ENCODE data around the gene BRSK1. TPM values are rescaled to one million over a fixed set of nuclear protein-coding genes. Genes with fewer than 3 reads are reported as not detected.
A peak's percentile ranks its signal among the peaks of the same experiment; 100 is the strongest.

Gene BRSK1
- total and polyA plus RNA-seq, 2 of the 13 experiments (the other 11 are each of a cell fraction or from before 2014, with no cell fraction given), result 0.18 to 1.2 TPM

DNA sequence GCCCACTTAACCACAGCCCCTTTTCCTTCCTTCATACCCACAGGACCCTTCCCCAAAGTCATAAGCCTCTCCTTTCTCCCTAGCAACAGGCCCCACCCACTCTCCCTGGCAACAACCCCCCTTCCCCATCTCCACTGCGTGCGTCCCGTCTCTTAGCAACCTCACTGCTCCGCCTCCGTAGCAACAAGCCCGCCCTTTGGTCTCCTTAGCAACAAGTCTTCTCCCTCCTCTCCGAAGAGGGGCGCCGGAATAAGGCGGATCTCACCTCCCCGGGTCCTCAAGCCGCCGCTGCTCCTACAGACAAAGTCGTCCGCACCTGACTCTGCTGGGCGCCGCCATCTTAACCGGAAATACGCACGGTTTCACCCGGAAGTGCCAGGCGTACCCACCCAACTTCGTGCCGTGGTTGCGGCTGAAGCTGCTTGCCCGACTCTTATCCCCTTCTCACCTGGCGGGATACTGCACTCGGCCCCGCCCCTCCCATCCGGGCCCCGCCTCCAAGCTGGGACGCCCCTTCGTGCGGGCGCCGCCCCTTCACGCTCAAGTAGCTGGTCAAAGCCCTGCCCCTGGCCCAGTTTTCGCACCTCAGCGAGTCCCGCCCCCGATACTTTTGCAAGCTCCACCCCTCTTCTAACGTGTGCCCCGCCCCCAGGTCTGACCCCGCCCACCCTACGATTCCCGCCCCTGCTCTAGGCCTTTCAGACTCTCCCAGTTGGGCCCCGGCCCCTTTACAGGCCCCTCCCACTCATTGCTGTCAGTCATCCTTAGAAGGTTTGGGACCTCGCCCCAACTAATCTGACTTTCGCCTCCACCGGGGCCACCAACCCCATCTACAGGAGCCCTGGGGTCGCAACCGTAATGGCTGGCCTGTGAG is 3.8 kb upstream of the BRSK1 start, which contains the start of gene HSPBP1 (continued):
- TF ChIP-seq LCORL (IDR thresholded peaks at IDR 0.05), result no peak
- TF ChIP-seq LCORL (CRISPR knock-in tag; IDR thresholded peaks at IDR 0.05), result peak; percentile 51; the same call in 1 of the 2 replicates
- TF ChIP-seq KDM5A (IDR thresholded peaks at IDR 0.05; ENCODE audit: borderline replicate concordance, low read length), result peak; percentile 99
- TF ChIP-seq ELF4 (CRISPR knock-in tag; IDR thresholded peaks at IDR 0.05; ENCODE audit: borderline replicate concordance), result peak; percentile 28; the same call in 1 of the 2 replicates
- peak; percentile 58; the same call in 1 of the 2 replicates for TF ChIP-seq POLR2AphosphoS5 (IDR thresholded peaks at IDR 0.05; ENCODE audit: low read depth, low read length)
- no peak for TF ChIP-seq ISX (CRISPR knock-in tag; conservative IDR thresholded peaks at IDR 0.05)
- TF ChIP-seq ZSCAN31 (CRISPR knock-in tag; IDR thresholded peaks at IDR 0.05; ENCODE audit: low read depth), result 0 out of 2 replicates have a peak, but pooled peaks have one; percentile 65
- TF ChIP-seq ZNF331 (CRISPR knock-in tag; IDR thresholded peaks at IDR 0.05), result peak; percentile 62
- TF ChIP-seq ZNF558 (CRISPR knock-in tag; IDR thresholded peaks at IDR 0.05; ENCODE audit: borderline replicate concordance), result no peak
- TF ChIP-seq KLF15 (CRISPR knock-in tag; IDR thresholded peaks at IDR 0.05; ENCODE audit: borderline replicate concordance), result no peak
- TF ChIP-seq AGO1 (IDR thresholded peaks at IDR 0.05; ENCODE audit: low read depth, low read length, poor library complexity, severe bottlenecking), result no peak
- no peak for TF ChIP-seq NR1H2 (CRISPR knock-in tag; IDR thresholded peaks at IDR 0.05; ENCODE audit: borderline replicate concordance, low read depth)
- TF ChIP-seq CREB1 (IDR thresholded peaks at IDR 0.05), result peak; percentile 72
- peak; percentile 95 for TF ChIP-seq CREB1 (CRISPR knock-in tag; IDR thresholded peaks at IDR 0.05)
- TF ChIP-seq, protein P1, sequence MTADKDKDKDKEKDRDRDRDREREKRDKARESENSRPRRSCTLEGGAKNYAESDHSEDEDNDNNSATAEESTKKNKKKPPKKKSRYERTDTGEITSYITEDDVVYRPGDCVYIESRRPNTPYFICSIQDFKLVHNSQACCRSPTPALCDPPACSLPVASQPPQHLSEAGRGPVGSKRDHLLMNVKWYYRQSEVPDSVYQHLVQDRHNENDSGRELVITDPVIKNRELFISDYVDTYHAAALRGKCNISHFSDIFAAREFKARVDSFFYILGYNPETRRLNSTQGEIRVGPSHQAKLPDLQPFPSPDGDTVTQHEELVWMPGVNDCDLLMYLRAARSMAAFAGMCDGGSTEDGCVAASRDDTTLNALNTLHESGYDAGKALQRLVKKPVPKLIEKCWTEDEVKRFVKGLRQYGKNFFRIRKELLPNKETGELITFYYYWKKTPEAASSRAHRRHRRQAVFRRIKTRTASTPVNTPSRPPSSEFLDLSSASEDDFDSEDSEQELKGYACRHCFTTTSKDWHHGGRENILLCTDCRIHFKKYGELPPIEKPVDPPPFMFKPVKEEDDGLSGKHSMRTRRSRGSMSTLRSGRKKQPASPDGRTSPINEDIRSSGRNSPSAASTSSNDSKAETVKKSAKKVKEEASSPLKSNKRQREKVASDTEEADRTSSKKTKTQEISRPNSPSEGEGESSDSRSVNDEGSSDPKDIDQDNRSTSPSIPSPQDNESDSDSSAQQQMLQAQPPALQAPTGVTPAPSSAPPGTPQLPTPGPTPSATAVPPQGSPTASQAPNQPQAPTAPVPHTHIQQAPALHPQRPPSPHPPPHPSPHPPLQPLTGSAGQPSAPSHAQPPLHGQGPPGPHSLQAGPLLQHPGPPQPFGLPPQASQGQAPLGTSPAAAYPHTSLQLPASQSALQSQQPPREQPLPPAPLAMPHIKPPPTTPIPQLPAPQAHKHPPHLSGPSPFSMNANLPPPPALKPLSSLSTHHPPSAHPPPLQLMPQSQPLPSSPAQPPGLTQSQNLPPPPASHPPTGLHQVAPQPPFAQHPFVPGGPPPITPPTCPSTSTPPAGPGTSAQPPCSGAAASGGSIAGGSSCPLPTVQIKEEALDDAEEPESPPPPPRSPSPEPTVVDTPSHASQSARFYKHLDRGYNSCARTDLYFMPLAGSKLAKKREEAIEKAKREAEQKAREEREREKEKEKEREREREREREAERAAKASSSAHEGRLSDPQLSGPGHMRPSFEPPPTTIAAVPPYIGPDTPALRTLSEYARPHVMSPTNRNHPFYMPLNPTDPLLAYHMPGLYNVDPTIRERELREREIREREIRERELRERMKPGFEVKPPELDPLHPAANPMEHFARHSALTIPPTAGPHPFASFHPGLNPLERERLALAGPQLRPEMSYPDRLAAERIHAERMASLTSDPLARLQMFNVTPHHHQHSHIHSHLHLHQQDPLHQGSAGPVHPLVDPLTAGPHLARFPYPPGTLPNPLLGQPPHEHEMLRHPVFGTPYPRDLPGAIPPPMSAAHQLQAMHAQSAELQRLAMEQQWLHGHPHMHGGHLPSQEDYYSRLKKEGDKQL (CRISPR knock-in tag; IDR thresholded peaks at IDR 0.05; ENCODE audit: low read depth), result no peak
- TF ChIP-seq, protein P2, sequence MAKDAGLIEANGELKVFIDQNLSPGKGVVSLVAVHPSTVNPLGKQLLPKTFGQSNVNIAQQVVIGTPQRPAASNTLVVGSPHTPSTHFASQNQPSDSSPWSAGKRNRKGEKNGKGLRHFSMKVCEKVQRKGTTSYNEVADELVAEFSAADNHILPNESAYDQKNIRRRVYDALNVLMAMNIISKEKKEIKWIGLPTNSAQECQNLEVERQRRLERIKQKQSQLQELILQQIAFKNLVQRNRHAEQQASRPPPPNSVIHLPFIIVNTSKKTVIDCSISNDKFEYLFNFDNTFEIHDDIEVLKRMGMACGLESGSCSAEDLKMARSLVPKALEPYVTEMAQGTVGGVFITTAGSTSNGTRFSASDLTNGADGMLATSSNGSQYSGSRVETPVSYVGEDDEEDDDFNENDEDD (CRISPR knock-in tag; IDR thresholded peaks at IDR 0.05; ENCODE audit: borderline replicate concordance), result peak; percentile 73; the same call in 1 of the 2 replicates
- TF ChIP-seq CC2D1A (CRISPR knock-in tag; IDR thresholded peaks at IDR 0.05), result no peak
